B cell (primary cell): ENCODE measurements around the gene PPP1R14B. TPM values are rescaled to one million over a fixed set of nuclear protein-coding genes. Genes with fewer than 3 reads are reported as not detected.

Source experiments
- ATAC-seq: fragments of 200-7000 bp; cut with Tn5 transposase; one replicate; pipeline ENCODE4 v1.10.0; 2021; ENCODE audit warnings: low read depth, mild to moderate bottlenecking, moderate number of reproducible peaks, moderate library complexity
- CTCF ChIA-PET: fragments of 350-600 bp; sonication (Branson Sonifier 250); formaldehyde crosslinking; loops from one replicate; lab custom pipeline; 2021; ENCODE audit warnings: antibody characterized with exemption, inconsistent platforms; lab: Charles Lee
- POLR2A ChIA-PET: fragments of 350-600 bp; sonication (Branson Sonifier 250); formaldehyde crosslinking; loops from one replicate; lab custom pipeline; 2021; ENCODE audit warnings: antibody characterized with exemption; lab: Charles Lee
- DNase-seq: peaks from one replicate; pipeline ENCODE4 v3.0.0; 2013
- H2AFZ ChIP-seq: 2 replicates; pipeline ENCODE4 v1.6.1; 2012; ENCODE audit warnings: mild to moderate bottlenecking, low read depth, low read length; ENCODE audit not compliant: insufficient read depth, poor library complexity, severe bottlenecking
- H3K27ac ChIP-seq, 2 donors: 1 replicate in 1 of 2; 2 replicates in 1 of 2; pipeline ENCODE4 v1.5.1; 2012 to 2013; ENCODE audit warnings: low read length in 2 of 2, mild to moderate bottlenecking in 2 of 2, moderate library complexity in 1 of 2
- H3K27me3 ChIP-seq, 4 experiments: fragments of 200-600 bp in 1 of 4; sonication (generic) in 1 of 4; replicated peaks in 1 of 4; 1 replicate in 2 of 4; 2 replicates in 2 of 4; pipeline versions ENCODE4 v1.6.1 to v1.7.0; 2013 to 2016; ENCODE audit warnings: low read length in 3 of 4, mild to moderate bottlenecking in 2 of 4, mixed read lengths in 1 of 4, moderate library complexity in 1 of 4; ENCODE audit not compliant: insufficient read depth in 4 of 4, control insufficient read depth in 3 of 4; ENCODE audit errors: control extremely low read depth in 1 of 4
- H3K36me3 ChIP-seq, 2 experiments: replicated peaks in 1 of 2; 1 replicate in 1 of 2; 2 replicates in 1 of 2; pipeline versions ENCODE4 v1.6.1 to v1.7.1; 2013; ENCODE audit warnings: low read length in 1 of 2; ENCODE audit not compliant: insufficient read depth in 2 of 2, control insufficient read depth in 1 of 2; ENCODE audit errors: control extremely low read depth in 1 of 2, extremely low read depth in 1 of 2
- H3K4me1 ChIP-seq, 2 donors: fragments of 200-600 bp in 1 of 2; sonication (generic) in 1 of 2; 1 replicate in 1 of 2; 2 replicates in 1 of 2; pipeline versions ENCODE4 v1.5.1 to v1.6.1; 2013 to 2017; ENCODE audit warnings: low read length in 2 of 2; ENCODE audit not compliant: control insufficient read depth in 2 of 2, insufficient read depth in 2 of 2
- H3K4me2 ChIP-seq: replicated peaks from 2 replicates; pipeline ENCODE3; 2012; ENCODE audit warnings: mild to moderate bottlenecking, low read depth, low read length; ENCODE audit not compliant: poor library complexity, severe bottlenecking
- H3K4me3 ChIP-seq, 5 experiments: fragments of 200-600 bp in 1 of 5; sonication (generic) in 1 of 5; 1 replicate in 3 of 5; 2 replicates in 2 of 5; pipeline versions ENCODE4 v1.5.1 to v1.7.0; 2011 to 2016; ENCODE audit warnings: low read length in 4 of 5, mild to moderate bottlenecking in 4 of 5, low read depth in 2 of 5, control low read depth in 1 of 5, moderate library complexity in 1 of 5; ENCODE audit not compliant: insufficient read depth in 1 of 5; ENCODE audit errors: control extremely low read depth in 1 of 5, extremely low read depth in 1 of 5
- H3K79me2 ChIP-seq: fragments of 200-600 bp; sonication (generic); one replicate; pipeline ENCODE4 v1.6.0; 2016; ENCODE audit warnings: low read length; ENCODE audit not compliant: control insufficient read depth, insufficient read depth
- H3K9ac ChIP-seq: fragments of 200-600 bp; sonication (generic); 2 replicates; pipeline ENCODE4 v1.6.1; 2017; ENCODE audit warnings: mild to moderate bottlenecking, low read length, moderate library complexity
- H3K9me3 ChIP-seq, 3 donors: one replicate each; pipeline versions ENCODE4 v1.6.1 to v1.7.1; 2013; ENCODE audit warnings: low read length in 2 of 3; ENCODE audit not compliant: control insufficient read depth in 2 of 3, insufficient read depth in 1 of 3; ENCODE audit errors: control extremely low read depth in 1 of 3
- H4K20me1 ChIP-seq: 2 replicates; pipeline ENCODE4 v1.6.0; 2012; ENCODE audit warnings: mild to moderate bottlenecking, low read length; ENCODE audit not compliant: insufficient read depth, control insufficient read depth, poor library complexity, severe bottlenecking
- H3K27ac Mint-ChIP-seq: one replicate; pipeline ENCODE4 v1.8.0; 2021; ENCODE audit warnings: mixed read lengths
- H3K27me3 Mint-ChIP-seq: one replicate; pipeline ENCODE4 v1.8.0; 2021; ENCODE audit warnings: mixed read lengths
- H3K4me1 Mint-ChIP-seq: one replicate; pipeline ENCODE4 v1.8.0; 2021; ENCODE audit warnings: mixed read lengths
- H3K4me3 Mint-ChIP-seq: one replicate; pipeline ENCODE4 v1.8.0; 2021; ENCODE audit warnings: mixed read lengths
- H3K9me3 Mint-ChIP-seq: one replicate; pipeline ENCODE4 v1.8.0; 2022; ENCODE audit warnings: mixed read lengths; ENCODE audit not compliant: insufficient read depth
- EZH2 ChIP-seq: IDR thresholded peaks from 2 replicates; pipeline ENCODE4 v1.6.1; 2012; ENCODE audit warnings: borderline replicate concordance, low read depth, mild to moderate bottlenecking, moderate library complexity, low read length; ENCODE audit not compliant: insufficient read depth, poor library complexity, severe bottlenecking
- WGBS: methylation state at CpG from one replicate; pipeline ENCODE4 v1.1.5; 2013; ENCODE audit warnings: missing lambda C conversion rate; ENCODE audit not compliant: insufficient coverage; 5-methylcytosine and 5-hydroxymethylcytosine counted together
- intact Hi-C: fragments of 100-400 bp; cut with micrococcal nuclease; formaldehyde crosslinking; loops from one replicate; pipeline ENCODE4 v1.10.0; 2022
- polyA plus RNA-seq: library from polyadenylated mRNA; depleted of rRNA; stranded (reverse); fragments of >200 nt; gene quantifications from 2 replicates; pipeline ENCODE4 v1.2.3, GENCODE V29; 2012
- total RNA-seq, 2 donors: library from RNA; stranded (reverse); fragments of 120-200 nt in 1 of 2; gene quantifications; 1 replicate in 1 of 2; 2 replicates in 1 of 2; pipeline versions ENCODE4 v1.2.3 to v1.2.4, GENCODE V29; 2013 to 2022
- TF ChIP-seq, protein P1 (sequence below): fragments of 200-600 bp; IDR thresholded peaks from one replicate; pipeline ENCODE4 v1.8.0; 2022; ENCODE audit warnings: antibody characterized with exemption, mild to moderate bottlenecking

PPP1R14B gene
- total and polyA plus RNA-seq, 2 donors (not counting 1 experiment from before 2014, with no cell fraction given) = 41.2 to 51.0 TPM

DNA sequence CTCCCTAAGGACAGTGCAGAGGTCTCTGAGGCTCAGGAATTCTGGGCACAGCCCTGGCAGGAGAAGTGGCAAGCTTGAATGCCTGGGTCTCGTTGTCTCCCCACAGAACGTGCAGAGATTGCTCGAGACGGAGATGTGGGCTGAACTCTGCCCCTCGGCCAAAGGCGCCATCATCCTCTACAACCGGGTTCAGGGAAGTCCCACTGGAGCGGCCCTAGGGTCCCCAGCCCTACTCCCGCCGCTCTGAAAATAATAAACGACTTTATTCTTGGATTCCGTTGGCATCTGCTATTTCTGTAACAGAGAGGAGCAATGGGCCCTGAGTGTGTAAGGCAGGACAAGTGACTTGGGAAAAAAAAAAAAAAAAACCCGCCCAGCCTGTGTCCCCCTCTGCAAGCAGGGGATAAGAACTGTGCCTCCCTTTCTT is 17.0 kb downstream of the PPP1R14B start:
- intact Hi-C loops = loop anchor here (1.0 to 2.0 kb wide), 6 partner anchors 12 to 76 kb away; partner anchors contain the start of genes BAD, ESRRA, FKBP2 and GPR137
- Mint-ChIP-seq H3K27ac (peak overlapping the region; percentile 97), H3K9me3 (no peaks in the 10 kb centered on the region), H3K27me3 (no peaks in the 10 kb centered on the region), H3K4me1 (peaks cover 58% of the 10 kb centered on the region), H3K4me3 (peak overlapping the region; percentile 95)
- no peaks in the 10 kb centered on the region for H3K27me3 ChIP-seq
- POLR2A ChIA-PET = interaction anchor here (0.6 to 2.4 kb wide), 10 partner anchors 11 to 1032 kb away, joined by 3 to 13 read pairs (median 4); partner anchors contain the start of genes FERMT3, FKBP2 and PRDX5
- H3K79me2 ChIP-seq = peaks cover 27% of the 10 kb centered on the region
- H3K27ac ChIP-seq = peak overlapping the region; percentile 84
- 57% methylated on average over 12 of the region's 13 CpGs for WGBS
- TF ChIP-seq, protein P1, sequence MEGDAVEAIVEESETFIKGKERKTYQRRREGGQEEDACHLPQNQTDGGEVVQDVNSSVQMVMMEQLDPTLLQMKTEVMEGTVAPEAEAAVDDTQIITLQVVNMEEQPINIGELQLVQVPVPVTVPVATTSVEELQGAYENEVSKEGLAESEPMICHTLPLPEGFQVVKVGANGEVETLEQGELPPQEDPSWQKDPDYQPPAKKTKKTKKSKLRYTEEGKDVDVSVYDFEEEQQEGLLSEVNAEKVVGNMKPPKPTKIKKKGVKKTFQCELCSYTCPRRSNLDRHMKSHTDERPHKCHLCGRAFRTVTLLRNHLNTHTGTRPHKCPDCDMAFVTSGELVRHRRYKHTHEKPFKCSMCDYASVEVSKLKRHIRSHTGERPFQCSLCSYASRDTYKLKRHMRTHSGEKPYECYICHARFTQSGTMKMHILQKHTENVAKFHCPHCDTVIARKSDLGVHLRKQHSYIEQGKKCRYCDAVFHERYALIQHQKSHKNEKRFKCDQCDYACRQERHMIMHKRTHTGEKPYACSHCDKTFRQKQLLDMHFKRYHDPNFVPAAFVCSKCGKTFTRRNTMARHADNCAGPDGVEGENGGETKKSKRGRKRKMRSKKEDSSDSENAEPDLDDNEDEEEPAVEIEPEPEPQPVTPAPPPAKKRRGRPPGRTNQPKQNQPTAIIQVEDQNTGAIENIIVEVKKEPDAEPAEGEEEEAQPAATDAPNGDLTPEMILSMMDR = no peak
- TF ChIP-seq EZH2 = no peak
- no peaks in the 10 kb centered on the region for H3K36me3 ChIP-seq
- H3K4me1 ChIP-seq = peaks cover 42 to 68% of the 10 kb centered on the region in 2 donors
- DNase-seq (no peak), ATAC-seq (no peak)
- H3K9ac ChIP-seq = peak overlapping the region; percentile 74
- H3K9me3 ChIP-seq = no peaks in the 10 kb centered on the region
- peak overlapping the region; percentile 99 for H3K4me2 ChIP-seq
- H4K20me1 ChIP-seq = peaks cover 12% of the 10 kb centered on the region
- CTCF ChIA-PET = interaction anchor here (1.0 to 1.6 kb wide), 4 partner anchors 16 to 25 kb away, joined by 3 to 6 read pairs (median 4); partner anchors contain the start of gene PLCB3
- H2AFZ ChIP-seq = peak overlapping the region; percentile 85
- peak overlapping the region; percentile 45 to 98 (median 78) for H3K4me3 ChIP-seq

DNA sequence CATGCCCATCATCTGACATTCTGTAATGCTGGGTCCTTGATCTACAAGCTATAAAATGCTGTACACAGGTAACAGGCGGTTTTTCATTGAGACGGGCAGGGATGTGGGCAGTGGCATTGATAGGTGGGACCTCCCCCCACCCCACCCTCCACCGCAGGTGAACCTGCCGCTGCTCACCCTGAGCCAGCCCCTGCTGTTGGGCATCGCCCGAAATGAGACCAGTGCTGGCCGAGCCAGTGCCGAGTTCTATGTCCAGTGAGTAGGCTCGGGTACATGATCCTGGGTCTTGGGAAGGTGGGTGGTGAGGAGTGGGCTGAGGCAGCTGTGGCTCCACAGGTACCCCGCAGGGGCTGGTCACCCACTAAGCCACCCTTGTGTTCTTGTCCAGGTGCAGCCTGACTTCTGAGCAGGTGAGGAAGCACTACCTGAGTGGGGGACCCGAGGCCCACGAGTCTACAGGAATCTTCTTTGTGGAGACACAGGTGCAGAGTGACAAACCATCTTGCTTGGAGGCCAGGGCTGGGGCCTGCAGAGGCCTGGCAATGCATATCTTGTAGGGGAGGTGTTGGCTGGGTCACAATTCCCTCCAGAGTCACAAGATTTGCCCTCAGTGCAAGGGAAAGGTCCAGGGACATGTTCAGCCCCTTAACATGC is 17.5 kb downstream of the PPP1R14B start:
- TF ChIP-seq EZH2 = no peak
- TF ChIP-seq, protein P1 = no peak
- intact Hi-C loops = no loop called here
- Histone ChIP-seq H3K79me2 (peaks cover 29% of the 10 kb centered on the region), H3K27ac (peak overlapping the region; percentile 84), H3K9ac (no peak overlapping the region), H3K4me2 (peak overlapping the region; percentile 99), H3K36me3 (peaks cover 0 to 2% of the 10 kb centered on the region in 2 experiments), H3K9me3 (no peaks in the 10 kb centered on the region), H4K20me1 (peaks cover 12% of the 10 kb centered on the region), H3K27me3 (no peaks in the 10 kb centered on the region), H3K4me1 (peaks cover 42 to 70% of the 10 kb centered on the region in 2 donors), H3K4me3 (no peak overlapping the region), H2AFZ (no peak overlapping the region)
- Mint-ChIP-seq H3K9me3 (no peaks in the 10 kb centered on the region), H3K27ac (peak overlapping the region; percentile 97), H3K4me1 (peaks cover 58% of the 10 kb centered on the region), H3K27me3 (no peaks in the 10 kb centered on the region), H3K4me3 (peak overlapping the region; percentile 95)
- ATAC-seq (no peak), DNase-seq (no peak)
- POLR2A ChIA-PET = interaction anchor here (0.6 to 6.3 kb wide), 5 partner anchors 12 to 389 kb away, joined by 3 to 78 read pairs (median 7); partner anchors contain the start of genes FERMT3, FKBP2 and PRDX5
- 88% methylated on average over 4 of the region's 12 CpGs for WGBS
- CTCF ChIA-PET = interaction anchor here (1.0 to 1.6 kb wide), 3 partner anchors 16 to 25 kb away, joined by 3 to 6 read pairs (median 5); no protein-coding TSS in a partner anchor
